Stimulated activated CD4-positive, alpha-beta T cell treated with anti-CD3 and anti-CD28 coated beads, Interleukin-12 subunit alpha, Interleukin-12 subunit beta, amount 100 ng/mL, for 48 hours (primary cell): ENCODE measurements around the gene CLEC10A.
"Not testable (repeated sequence)": the region's sequence is repeated elsewhere in the genome, so short reads cannot be mapped to it uniquely, and the experiment has no call there.

Source experiments
- DNase-seq, 3 donors: peaks; one replicate each; pipeline ENCODE4 v3.0.0-alpha.2; 2020; ENCODE audit warnings: low read depth in 2 of 3, low spot score in 1 of 3

Gene CLEC10A

GRCh38 chr17:7077911-7078546 is 2.0 kb downstream of the CLEC10A start:
- no peak for DNase-seq

- no peak for DNase-seq
Observed at GRCh38 chr17:7074931-7075330, 5.1 kb downstream of the CLEC10A start.

GRCh38 chr17:7072406-7072805 is 7.6 kb downstream of the CLEC10A start:
- no peak for DNase-seq

GRCh38 chr17:7070712-7071111 is 9.3 kb downstream of the CLEC10A start:
- DNase-seq = no peak

- no peak for DNase-seq
Observed at GRCh38 chr17:7068268-7068667, 11.8 kb downstream of the CLEC10A start.

- no peak for DNase-seq
Observed at GRCh38 chr17:7067198-7067597, 12.9 kb downstream of the CLEC10A start.

- DNase-seq = no peak
Observed at GRCh38 chr17:7064261-7064660, 15.8 kb downstream of the CLEC10A start.

GRCh38 chr17:7063518-7064094 is 16.4 kb downstream of the CLEC10A start:
- no peak for DNase-seq

GRCh38 chr17:7060165-7060891 is 19.7 kb downstream of the CLEC10A start:
- peak in 1 of 3 donors; percentile 30 for DNase-seq

GRCh38 chr17:7058831-7059447 is 21.1 kb downstream of the CLEC10A start:
- no peak for DNase-seq

- no peak for DNase-seq
Observed at GRCh38 chr17:7056386-7056785, 23.7 kb downstream of the CLEC10A start.

GRCh38 chr17:7050583-7050982 is 29.5 kb downstream of the CLEC10A start:
- DNase-seq = not testable (repeated sequence)

- DNase-seq = no peak
Observed at GRCh38 chr17:7048968-7049367, 31.1 kb downstream of the CLEC10A start.

GRCh38 chr17:7047566-7047965 is 32.5 kb downstream of the CLEC10A start:
- DNase-seq = peak in 1 of 3 donors; percentile 22

GRCh38 chr17:7046725-7047397 is 33.2 kb downstream of the CLEC10A start:
- not testable (repeated sequence) for DNase-seq

- DNase-seq = no peak
Observed at GRCh38 chr17:7046127-7046724, 33.8 kb downstream of the CLEC10A start.

GRCh38 chr17:7045492-7046126 is 34.4 kb downstream of the CLEC10A start:
- no peak for DNase-seq

- no peak for DNase-seq
Observed at GRCh38 chr17:7043497-7044198, 36.4 kb downstream of the CLEC10A start, which contains the start of gene SLC16A11. Gene SLC16A11 (minus strand): TSS chr17:7044092. CDS start chr17:7043513, 579 bp downstream.

- DNase-seq = no peak
Observed at GRCh38 chr17:7043182-7043496, 36.9 kb downstream of the CLEC10A start.
